Transverse colon (tissue), 4 donors: ENCODE measurements around the gene ALDH8A1. TPM values are rescaled to one million over a fixed set of nuclear protein-coding genes. Genes with fewer than 3 reads are reported as not detected.
A peak's percentile ranks its signal among the peaks of the same experiment; 100 is the strongest.

Experiments used
- DNase-seq: peaks from one replicate; pipeline ENCODE4 v3.0.0-alpha.2; 2019
- H3K27ac ChIP-seq, 4 donors: fragments of 200-600 bp; sonication (generic); 2 replicates each; pipeline ENCODE4 v1.5.1; 2016 to 2018; ENCODE audit warnings: inconsistent platforms in 4 of 4
- H3K27me3 ChIP-seq: fragments of 200-600 bp; sonication (generic); 2 replicates; pipeline ENCODE4 v1.5.1; 2017; ENCODE audit warnings: inconsistent platforms
- H3K36me3 ChIP-seq, 4 donors: fragments of 200-600 bp; sonication (generic); 2 replicates each; pipeline ENCODE4 v1.5.1; 2017 to 2019; ENCODE audit warnings: inconsistent platforms in 4 of 4
- H3K4me1 ChIP-seq, 4 donors: fragments of 200-600 bp; sonication (generic); 2 replicates each; pipeline ENCODE4 v1.5.1; 2017 to 2020; ENCODE audit warnings: inconsistent platforms in 4 of 4
- H3K4me3 ChIP-seq, 4 donors: fragments of 200-600 bp; sonication (generic); 1 replicate in 1 of 4; 2 replicates in 3 of 4; pipeline versions ENCODE4 v1.5.1 to v1.6.1; 2017 to 2019; ENCODE audit warnings: inconsistent platforms in 4 of 4
- H3K9me3 ChIP-seq, 2 donors: fragments of 200-600 bp; sonication (generic); 2 replicates each; pipeline ENCODE4 v1.5.1; 2017 to 2019; ENCODE audit warnings: inconsistent platforms in 2 of 2
- CTCF ChIP-seq, 5 experiments: fragments of 200-600 bp in 3 of 5; fragments of 450-650 bp in 2 of 5; sonication (generic) in 3 of 5; IDR thresholded peaks; 1 replicate in 2 of 5; 2 replicates in 3 of 5; pipeline ENCODE4 v1.5.1; 2016 to 2017; ENCODE audit warnings: antibody characterized with exemption in 5 of 5, inconsistent platforms in 3 of 5, mild to moderate bottlenecking in 2 of 5, moderate library complexity in 1 of 5
- EP300 ChIP-seq: sonication (generic); formaldehyde crosslinking; IDR thresholded peaks from one replicate; pipeline ENCODE4 v1.6.1; 2017; ENCODE audit warnings: antibody characterized with exemption, low read depth
- POLR2A ChIP-seq: fragments of 450-650 bp; IDR thresholded peaks from one replicate; pipeline ENCODE4 v1.6.1; 2016; ENCODE audit warnings: antibody characterized with exemption, mild to moderate bottlenecking, moderate library complexity
- POLR2AphosphoS5 ChIP-seq, 3 donors: sonication (generic); formaldehyde crosslinking; IDR thresholded peaks; one replicate each; pipeline ENCODE4 v1.6.1; 2016; ENCODE audit warnings: antibody characterized with exemption in 3 of 3
- WGBS, 2 donors: methylation state at CpG; one replicate each; pipeline ENCODE4 v1.1.5; 2018; ENCODE audit warnings: low coverage in 1 of 2; 5-methylcytosine and 5-hydroxymethylcytosine counted together
- in situ Hi-C, 4 donors: fragments of 200-750 bp; cut with MboI; loops; one replicate each; pipeline versions ENCODE4 v1.15.0 to v1.15.1; 2017; ENCODE audit warnings: low sequenced_read_pairs in 3 of 4, low pct_ligation_motif_present in 1 of 4, low pct_unique_long_range_greater_than_20kb in 1 of 4
- intact Hi-C: fragments of 100-400 bp; cut with DNase I; formaldehyde crosslinking; loops from one replicate; pipeline ENCODE4 v1.15.1; 2023; ENCODE audit warnings: low total_unique reads
- total RNA-seq, 4 donors: library from RNA; depleted of rRNA; stranded (reverse); fragments of >200 nt; gene quantifications; one replicate each; pipeline ENCODE4 v1.1.0, GENCODE V29; 2016

The ALDH8A1 gene
- total RNA-seq, 4 donors from 2014 or later = 1.1 to 2.9 (median 2.5) TPM; not detected in 1

GRCh38 chr6:134870677-134871498 is 79.0 kb downstream of the ALDH8A1 start:
- Histone ChIP-seq H3K27me3 (no peaks in the 10 kb centered on the region), H3K9me3 (no peaks in the 10 kb centered on the region), H3K36me3 (no peaks in the 10 kb centered on the region), H3K4me1 (no peaks in the 10 kb centered on the region), H3K27ac (peak overlapping the region in 1 of 4 donors; percentile 44), H3K4me3 (no peak overlapping the region)
- 55 to 62% methylated on average over 9 of the region's 9 CpGs for WGBS, 2 donors
- TF ChIP-seq CTCF (IDR thresholded peaks at IDR 0.05) = no peak
- TF ChIP-seq EP300 = no peak
- no peak for TF ChIP-seq POLR2AphosphoS5 (IDR thresholded peaks at IDR 0.05)
- no peak for TF ChIP-seq POLR2A
- in situ Hi-C loops = no loop called here
- DNase-seq = peak; percentile 29
- intact Hi-C loops = no loop called here

DNA sequence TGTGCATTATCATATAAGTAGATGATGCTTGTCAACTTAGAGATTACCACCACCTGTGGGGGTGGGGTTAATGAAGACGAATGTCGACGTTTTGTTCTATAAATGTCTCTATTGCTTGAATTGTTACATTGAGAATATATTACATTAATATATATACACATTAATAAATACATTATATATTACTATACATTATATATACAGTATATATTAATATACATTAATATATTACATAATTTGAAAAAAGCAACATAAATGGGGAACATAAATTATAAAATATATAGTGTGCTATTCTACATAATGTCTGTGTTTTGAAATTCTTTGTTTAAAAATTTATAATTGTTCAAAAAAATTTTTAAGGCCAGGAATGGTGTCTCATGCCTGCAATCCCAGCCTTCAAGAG is 81.1 kb downstream of the ALDH8A1 start:
- Histone ChIP-seq H3K4me1 (no peaks in the 10 kb centered on the region), H3K27me3 (no peaks in the 10 kb centered on the region), H3K4me3 (no peak overlapping the region), H3K27ac (no peak overlapping the region), H3K9me3 (no peaks in the 10 kb centered on the region), H3K36me3 (no peaks in the 10 kb centered on the region)
- TF ChIP-seq CTCF (IDR thresholded peaks at IDR 0.05) = no peak
- no peak for TF ChIP-seq POLR2AphosphoS5 (IDR thresholded peaks at IDR 0.05)
- TF ChIP-seq POLR2A = no peak
- no peak for TF ChIP-seq EP300
- DNase-seq = no peak
- in situ Hi-C loops = no loop called here
- intact Hi-C loops = no loop called here
- 57 to 89% methylated on average over 3 of the region's 3 CpGs for WGBS, 2 donors

Other genes starting within 250 kb of the ALDH8A1 start
- 10 to 100 TPM; 18.9 to 33.2 (median 27.1) TPM for gene HBS1L, start 104.7 kb upstream of the ALDH8A1 start, total RNA-seq
- gene MYB, start 231.2 kb upstream of the ALDH8A1 start, total RNA-seq = 10 to 100 TPM; 20.9 to 64.1 (median 46.6) TPM